H1 (cell line): Measurements from ENCODE around the gene TOP2B. TPM values are rescaled to one million over a fixed set of nuclear protein-coding genes. Genes with fewer than 3 reads are reported as not detected.

ENCODE experiments used
- JUN ChIP-seq: IDR thresholded peaks from 2 replicates; pipeline ENCODE4 v1.6.1; 2011; ENCODE audit warnings: low read depth, mild to moderate bottlenecking, improper control_type of control experiment, low read length
- RAD21 ChIP-seq, 2 experiments: IDR thresholded peaks in 1 of 2; conservative IDR thresholded peaks in 1 of 2; 2 replicates each; pipeline ENCODE4 v1.6.1; 2011; ENCODE audit warnings: low read depth in 2 of 2, low read length in 2 of 2, improper control_type of control experiment in 1 of 2, inconsistent platforms in 1 of 2, mild to moderate bottlenecking in 1 of 2, moderate library complexity in 1 of 2
- polyA plus RNA-seq, 7 experiments: library from polyadenylated mRNA; depleted of rRNA in 3 of 7; stranded (reverse) in 5 of 7; unstranded in 2 of 7; fragments of >200 nt in 5 of 7; fragments of 200-250 nt in 2 of 7; gene quantifications; 1 replicate in 5 of 7; 2 replicates in 1 of 7; 4 replicates in 1 of 7; pipeline versions ENCODE4 v1.2.1 to v1.2.3, GENCODE V29; 2011 to 2013; ENCODE audit warnings: missing spikeins in 2 of 7, mixed read lengths in 2 of 7
- total RNA-seq: library from RNA; stranded (reverse); fragmentation: NEBNext Ultra II Directional; extraction: Animal tissue kit (Norgen Biotek cat#: 25700); gene quantifications from 2 replicates; pipeline ENCODE4 v1.2.1, GENCODE V29; 2021
- TF ChIP-seq, protein P1 (sequence below): fragments of 300-600 bp; sonication (generic); IDR thresholded peaks from 2 replicates; pipeline ENCODE4 v1.7.1; 2012; ENCODE audit warnings: low read length, moderate library complexity, mild to moderate bottlenecking, inconsistent platforms; ENCODE audit not compliant: insufficient replicate concordance
- TF ChIP-seq, protein P2 (sequence below), 3 experiments: IDR thresholded peaks; 1 replicate in 2 of 3; 2 replicates in 1 of 3; pipeline versions ENCODE4 v1.5.1 to v1.6.1; 2011; ENCODE audit warnings: low read length in 3 of 3, mild to moderate bottlenecking in 3 of 3, inconsistent platforms in 2 of 3, low read depth in 1 of 3, moderate library complexity in 1 of 3; ENCODE audit not compliant: insufficient read depth in 1 of 3; ENCODE audit errors: control extremely low read depth in 1 of 3

TOP2B gene
- total and polyA plus RNA-seq, 2 of the 8 experiments (the other 6 are each of a cell fraction or from before 2014, with no cell fraction given) = 34.9 to 206 TPM

DNA sequence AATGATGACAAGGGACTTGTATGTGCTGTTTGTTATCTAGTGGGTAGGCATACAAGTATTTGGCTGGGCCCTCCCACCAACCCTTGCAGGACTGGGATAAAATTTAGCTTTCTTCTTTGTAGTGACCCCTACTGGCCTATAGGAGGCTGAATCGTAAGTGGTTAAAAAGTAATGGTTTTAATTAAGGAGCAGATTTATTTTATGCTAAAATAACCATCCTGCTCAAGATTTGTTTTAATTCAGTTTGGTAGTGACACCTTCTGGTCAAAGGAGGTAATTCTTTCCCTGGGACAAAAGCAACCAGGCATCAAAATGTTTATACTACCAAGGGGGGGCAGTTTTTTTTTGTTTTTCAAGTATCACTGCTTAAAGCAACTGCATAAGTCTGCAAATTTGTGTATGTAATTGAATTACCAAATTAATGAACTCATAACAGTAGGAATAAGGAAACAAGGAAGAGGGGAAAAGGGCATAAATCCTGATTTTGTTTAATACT, 70.7 kb downstream of the TOP2B start (continued):
- TF ChIP-seq, protein P1, sequence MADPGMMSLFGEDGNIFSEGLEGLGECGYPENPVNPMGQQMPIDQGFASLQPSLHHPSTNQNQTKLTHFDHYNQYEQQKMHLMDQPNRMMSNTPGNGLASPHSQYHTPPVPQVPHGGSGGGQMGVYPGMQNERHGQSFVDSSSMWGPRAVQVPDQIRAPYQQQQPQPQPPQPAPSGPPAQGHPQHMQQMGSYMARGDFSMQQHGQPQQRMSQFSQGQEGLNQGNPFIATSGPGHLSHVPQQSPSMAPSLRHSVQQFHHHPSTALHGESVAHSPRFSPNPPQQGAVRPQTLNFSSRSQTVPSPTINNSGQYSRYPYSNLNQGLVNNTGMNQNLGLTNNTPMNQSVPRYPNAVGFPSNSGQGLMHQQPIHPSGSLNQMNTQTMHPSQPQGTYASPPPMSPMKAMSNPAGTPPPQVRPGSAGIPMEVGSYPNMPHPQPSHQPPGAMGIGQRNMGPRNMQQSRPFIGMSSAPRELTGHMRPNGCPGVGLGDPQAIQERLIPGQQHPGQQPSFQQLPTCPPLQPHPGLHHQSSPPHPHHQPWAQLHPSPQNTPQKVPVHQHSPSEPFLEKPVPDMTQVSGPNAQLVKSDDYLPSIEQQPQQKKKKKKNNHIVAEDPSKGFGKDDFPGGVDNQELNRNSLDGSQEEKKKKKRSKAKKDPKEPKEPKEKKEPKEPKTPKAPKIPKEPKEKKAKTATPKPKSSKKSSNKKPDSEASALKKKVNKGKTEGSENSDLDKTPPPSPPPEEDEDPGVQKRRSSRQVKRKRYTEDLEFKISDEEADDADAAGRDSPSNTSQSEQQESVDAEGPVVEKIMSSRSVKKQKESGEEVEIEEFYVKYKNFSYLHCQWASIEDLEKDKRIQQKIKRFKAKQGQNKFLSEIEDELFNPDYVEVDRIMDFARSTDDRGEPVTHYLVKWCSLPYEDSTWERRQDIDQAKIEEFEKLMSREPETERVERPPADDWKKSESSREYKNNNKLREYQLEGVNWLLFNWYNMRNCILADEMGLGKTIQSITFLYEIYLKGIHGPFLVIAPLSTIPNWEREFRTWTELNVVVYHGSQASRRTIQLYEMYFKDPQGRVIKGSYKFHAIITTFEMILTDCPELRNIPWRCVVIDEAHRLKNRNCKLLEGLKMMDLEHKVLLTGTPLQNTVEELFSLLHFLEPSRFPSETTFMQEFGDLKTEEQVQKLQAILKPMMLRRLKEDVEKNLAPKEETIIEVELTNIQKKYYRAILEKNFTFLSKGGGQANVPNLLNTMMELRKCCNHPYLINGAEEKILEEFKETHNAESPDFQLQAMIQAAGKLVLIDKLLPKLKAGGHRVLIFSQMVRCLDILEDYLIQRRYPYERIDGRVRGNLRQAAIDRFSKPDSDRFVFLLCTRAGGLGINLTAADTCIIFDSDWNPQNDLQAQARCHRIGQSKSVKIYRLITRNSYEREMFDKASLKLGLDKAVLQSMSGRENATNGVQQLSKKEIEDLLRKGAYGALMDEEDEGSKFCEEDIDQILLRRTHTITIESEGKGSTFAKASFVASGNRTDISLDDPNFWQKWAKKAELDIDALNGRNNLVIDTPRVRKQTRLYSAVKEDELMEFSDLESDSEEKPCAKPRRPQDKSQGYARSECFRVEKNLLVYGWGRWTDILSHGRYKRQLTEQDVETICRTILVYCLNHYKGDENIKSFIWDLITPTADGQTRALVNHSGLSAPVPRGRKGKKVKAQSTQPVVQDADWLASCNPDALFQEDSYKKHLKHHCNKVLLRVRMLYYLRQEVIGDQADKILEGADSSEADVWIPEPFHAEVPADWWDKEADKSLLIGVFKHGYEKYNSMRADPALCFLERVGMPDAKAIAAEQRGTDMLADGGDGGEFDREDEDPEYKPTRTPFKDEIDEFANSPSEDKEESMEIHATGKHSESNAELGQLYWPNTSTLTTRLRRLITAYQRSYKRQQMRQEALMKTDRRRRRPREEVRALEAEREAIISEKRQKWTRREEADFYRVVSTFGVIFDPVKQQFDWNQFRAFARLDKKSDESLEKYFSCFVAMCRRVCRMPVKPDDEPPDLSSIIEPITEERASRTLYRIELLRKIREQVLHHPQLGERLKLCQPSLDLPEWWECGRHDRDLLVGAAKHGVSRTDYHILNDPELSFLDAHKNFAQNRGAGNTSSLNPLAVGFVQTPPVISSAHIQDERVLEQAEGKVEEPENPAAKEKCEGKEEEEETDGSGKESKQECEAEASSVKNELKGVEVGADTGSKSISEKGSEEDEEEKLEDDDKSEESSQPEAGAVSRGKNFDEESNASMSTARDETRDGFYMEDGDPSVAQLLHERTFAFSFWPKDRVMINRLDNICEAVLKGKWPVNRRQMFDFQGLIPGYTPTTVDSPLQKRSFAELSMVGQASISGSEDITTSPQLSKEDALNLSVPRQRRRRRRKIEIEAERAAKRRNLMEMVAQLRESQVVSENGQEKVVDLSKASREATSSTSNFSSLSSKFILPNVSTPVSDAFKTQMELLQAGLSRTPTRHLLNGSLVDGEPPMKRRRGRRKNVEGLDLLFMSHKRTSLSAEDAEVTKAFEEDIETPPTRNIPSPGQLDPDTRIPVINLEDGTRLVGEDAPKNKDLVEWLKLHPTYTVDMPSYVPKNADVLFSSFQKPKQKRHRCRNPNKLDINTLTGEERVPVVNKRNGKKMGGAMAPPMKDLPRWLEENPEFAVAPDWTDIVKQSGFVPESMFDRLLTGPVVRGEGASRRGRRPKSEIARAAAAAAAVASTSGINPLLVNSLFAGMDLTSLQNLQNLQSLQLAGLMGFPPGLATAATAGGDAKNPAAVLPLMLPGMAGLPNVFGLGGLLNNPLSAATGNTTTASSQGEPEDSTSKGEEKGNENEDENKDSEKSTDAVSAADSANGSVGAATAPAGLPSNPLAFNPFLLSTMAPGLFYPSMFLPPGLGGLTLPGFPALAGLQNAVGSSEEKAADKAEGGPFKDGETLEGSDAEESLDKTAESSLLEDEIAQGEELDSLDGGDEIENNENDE = peak; percentile 29
- TF ChIP-seq JUN (no peak), RAD21 (IDR thresholded peaks at IDR 0.05 in 1 of 2, conservative IDR thresholded peaks at IDR 0.05 in 1 of 2; ENCODE audit: low read depth in 2 of 2, low read length in 2 of 2) (peak; percentile 66 to 78)
- TF ChIP-seq, protein P2, sequence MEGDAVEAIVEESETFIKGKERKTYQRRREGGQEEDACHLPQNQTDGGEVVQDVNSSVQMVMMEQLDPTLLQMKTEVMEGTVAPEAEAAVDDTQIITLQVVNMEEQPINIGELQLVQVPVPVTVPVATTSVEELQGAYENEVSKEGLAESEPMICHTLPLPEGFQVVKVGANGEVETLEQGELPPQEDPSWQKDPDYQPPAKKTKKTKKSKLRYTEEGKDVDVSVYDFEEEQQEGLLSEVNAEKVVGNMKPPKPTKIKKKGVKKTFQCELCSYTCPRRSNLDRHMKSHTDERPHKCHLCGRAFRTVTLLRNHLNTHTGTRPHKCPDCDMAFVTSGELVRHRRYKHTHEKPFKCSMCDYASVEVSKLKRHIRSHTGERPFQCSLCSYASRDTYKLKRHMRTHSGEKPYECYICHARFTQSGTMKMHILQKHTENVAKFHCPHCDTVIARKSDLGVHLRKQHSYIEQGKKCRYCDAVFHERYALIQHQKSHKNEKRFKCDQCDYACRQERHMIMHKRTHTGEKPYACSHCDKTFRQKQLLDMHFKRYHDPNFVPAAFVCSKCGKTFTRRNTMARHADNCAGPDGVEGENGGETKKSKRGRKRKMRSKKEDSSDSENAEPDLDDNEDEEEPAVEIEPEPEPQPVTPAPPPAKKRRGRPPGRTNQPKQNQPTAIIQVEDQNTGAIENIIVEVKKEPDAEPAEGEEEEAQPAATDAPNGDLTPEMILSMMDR (IDR thresholded peaks at IDR 0.05; ENCODE audit: control extremely low read depth in 1 of 3, insufficient read depth in 1 of 3, low read depth in 1 of 3, low read length in 3 of 3) = peak in 2 of 3 experiments; percentile 54 to 61; a peak in 2 of 4 replicates
